K562 (cell line): ENCODE results near the gene PTTG1IP. TPM values are rescaled to one million over a fixed set of nuclear protein-coding genes. Genes with fewer than 3 reads are reported as not detected.

Experiments used
- ATAC-seq: fragments of 200-7000 bp; cut with Tn5 transposase; 3 replicates; pipeline ENCODE4 v1.9.1; 2020; ENCODE audit warnings: moderate library complexity
- BruUV-seq: library from RNA; stranded (reverse); fragments of 400-500 nt; replicated peaks from 2 replicates; lab custom pipeline; 2021; lab: Mats Ljungman, UMichigan
- CTCF ChIA-PET: fragments of 300-600 bp; formaldehyde crosslinking; extraction: SDS; loops from one replicate; lab custom pipeline; 2021; ENCODE audit warnings: low intra/inter-chr PET ratio; lab: Yijun Ruan, JAX
- POLR2A ChIA-PET: fragments of 300-600, 350-650 bp; sonication (Branson Sonifier 250); formaldehyde crosslinking; extraction: SDS; loops from one replicate; lab custom pipeline; 2021; ENCODE audit warnings: antibody characterized with exemption, inconsistent platforms; lab: Yijun Ruan, JAX
- DNase-seq, 4 experiments: peaks; one replicate each; pipeline versions ENCODE4 v3.0.0 to v3.0.0-alpha.2; 2011 to 2018; ENCODE audit warnings: low spot score in 3 of 4, mixed read lengths in 3 of 4; ENCODE audit errors: extremely low read depth in 1 of 4
- FAIRE-seq: peaks from 2 replicates; lab custom pipeline; 2011; peaks lifted over from hg19 to GRCh38; lab: Jason Lieb, UNC
- H2AFZ ChIP-seq: 2 replicates; pipeline ENCODE4 v1.6.0; 2011; ENCODE audit warnings: low read depth, low read length, control low read depth, inconsistent platforms
- H3K27ac ChIP-seq: fragments of 200-600 bp; 3 replicates; pipeline ENCODE4 v1.8.0; 2011; ENCODE audit warnings: low read depth, mild to moderate bottlenecking, control low read depth, inconsistent platforms, low read length, moderate library complexity, mixed read lengths; ENCODE audit errors: extremely low read depth
- H3K27me3 ChIP-seq, 2 experiments: fragments of 300-600 bp in 1 of 2; 2 replicates in 1 of 2; 3 replicates in 1 of 2; pipeline versions ENCODE4 v1.6.0 to v1.8.0; 2011; ENCODE audit warnings: inconsistent platforms in 2 of 2, low read length in 2 of 2, mild to moderate bottlenecking in 1 of 2, mixed read lengths in 1 of 2, moderate library complexity in 1 of 2; ENCODE audit not compliant: control insufficient read depth in 2 of 2, insufficient read depth in 2 of 2
- H3K36me3 ChIP-seq: fragments of 300-600 bp; 3 replicates; pipeline ENCODE4 v1.8.0; 2011; ENCODE audit warnings: mild to moderate bottlenecking, low read length, inconsistent platforms; ENCODE audit not compliant: control insufficient read depth, insufficient read depth
- H3K4me1 ChIP-seq, 2 experiments: fragments of 200-600 bp in 1 of 2; replicated peaks in 1 of 2; 2 replicates in 1 of 2; 3 replicates in 1 of 2; pipeline versions ENCODE4 v1.5.1 to v1.8.0; 2011; ENCODE audit warnings: inconsistent platforms in 2 of 2, low read length in 2 of 2, mild to moderate bottlenecking in 1 of 2, mixed read lengths in 1 of 2, moderate library complexity in 1 of 2; ENCODE audit not compliant: control insufficient read depth in 2 of 2, insufficient read depth in 2 of 2
- H3K4me2 ChIP-seq: 2 replicates; pipeline ENCODE4 v1.6.1; 2011; ENCODE audit warnings: low read length, control low read depth, inconsistent platforms, mixed read lengths; ENCODE audit not compliant: insufficient read depth
- H3K4me3 ChIP-seq: fragments of 200-600 bp; sonication (generic), shearing (Covaris generic); 2 replicates; pipeline ENCODE4 v1.5.1; 2016; ENCODE audit warnings: control low read depth, inconsistent platforms
- H3K79me2 ChIP-seq: fragments of 200-600 bp; 3 replicates; pipeline ENCODE4 v1.8.0; 2011; ENCODE audit warnings: low read length, inconsistent platforms; ENCODE audit not compliant: control insufficient read depth, insufficient read depth
- H3K9ac ChIP-seq, 2 experiments: 2 replicates each; pipeline versions ENCODE4 v1.6.0 to v1.6.1; 2011; ENCODE audit warnings: low read depth in 2 of 2, low read length in 2 of 2, control low read depth in 1 of 2, inconsistent platforms in 1 of 2, mild to moderate bottlenecking in 1 of 2, mixed read lengths in 1 of 2; ENCODE audit not compliant: insufficient read depth in 1 of 2
- H3K9me1 ChIP-seq: one replicate; pipeline ENCODE4 v1.6.0; 2011; ENCODE audit warnings: inconsistent platforms, mild to moderate bottlenecking, low read length, moderate library complexity; ENCODE audit not compliant: control insufficient read depth, insufficient read depth
- H3K9me3 ChIP-seq: replicated peaks from 2 replicates; pipeline ENCODE4 v1.5.1; 2011; ENCODE audit warnings: low read depth, low read length, inconsistent platforms; ENCODE audit not compliant: control insufficient read depth, insufficient read depth
- H4K20me1 ChIP-seq: replicated peaks from 2 replicates; pipeline ENCODE4 v1.6.1; 2011; ENCODE audit warnings: low read length, inconsistent platforms, mixed read lengths; ENCODE audit not compliant: control insufficient read depth, insufficient read depth
- HNRNPK ChIP-seq: fragments of 200-400 bp; formaldehyde crosslinking; IDR thresholded peaks from one replicate; pipeline ENCODE4 v1.6.1; 2018; ENCODE audit warnings: mild to moderate bottlenecking, low read depth, low read length; ENCODE audit not compliant: poor library complexity, severe bottlenecking
- MBD1 ChIP-seq: fragments of 250-450 bp; sonication (Bioruptor Pico); IDR thresholded peaks from 2 replicates; pipeline ENCODE4 v1.8.0; 2022; ENCODE audit warnings: inconsistent platforms
- MTA2 ChIP-seq: fragments of 450-650 bp; IDR thresholded peaks from 2 replicates; pipeline ENCODE4 v1.6.1; 2016; ENCODE audit warnings: low read depth
- NFIX ChIP-seq: fragments of 250-450 bp; sonication (Bioruptor Pico); IDR thresholded peaks from 2 replicates; pipeline ENCODE4 v1.4.0; 2020; ENCODE audit warnings: low read depth, mild to moderate bottlenecking, moderate library complexity
- PKNOX1 ChIP-seq: fragments of 450-650 bp; IDR thresholded peaks from 2 replicates; pipeline ENCODE4 v1.6.1; 2016
- SMAD2 ChIP-seq: fragments of 150-350 bp; IDR thresholded peaks from 2 replicates; pipeline ENCODE4 v1.6.1; 2014; ENCODE audit warnings: low read depth, mild to moderate bottlenecking, low read length
- SPI1 ChIP-seq: IDR thresholded peaks from 2 replicates; pipeline ENCODE4 v1.6.1; 2011; ENCODE audit warnings: low read depth, low read length, control low read depth, borderline replicate concordance
- ZFX ChIP-seq: sonication (generic); formaldehyde crosslinking; IDR thresholded peaks from 2 replicates; pipeline ENCODE4 v1.8.0; 2022; ENCODE audit warnings: mild to moderate bottlenecking, missing genetic modification reagents, moderate library complexity
- ZNF280B ChIP-seq: fragments of 250-450 bp; sonication (Bioruptor Pico); IDR thresholded peaks from 2 replicates; pipeline ENCODE4 v1.5.1; 2021; ENCODE audit warnings: mild to moderate bottlenecking
- WGBS: fragments of 100-300 bp; shearing (Covaris generic); methylation state at CpG from one replicate; pipeline ENCODE4 v1.1.6; 2016; ENCODE audit warnings: low coverage, mixed read lengths; ENCODE audit not compliant: insufficient coverage; ENCODE audit errors: missing lambda C conversion rate; 5-methylcytosine and 5-hydroxymethylcytosine counted together
- in situ Hi-C: fragments of 300-500 bp; cut with MboI; formaldehyde crosslinking; loops from 4 replicates; pipeline ENCODE4 v1.15.0; 2018; ENCODE audit warnings: inconsistent platforms, mixed read lengths
- intact Hi-C: fragments of 100-400 bp; cut with micrococcal nuclease; formaldehyde crosslinking; loops from 2 replicates; pipeline ENCODE4 v1.14.2; 2022
- polyA plus RNA-seq, 8 experiments: library from polyadenylated mRNA; depleted of rRNA in 4 of 8; stranded (reverse) in 5 of 8; unstranded in 3 of 8; fragments of >200 nt; fragmentation: Nextera tagmentation in 2 of 8; fragmentation: Illumina TruSeq in 1 of 8; extraction: Ambion mirVana in 2 of 8; extraction: Trizol in 1 of 8; gene quantifications; 2 replicates each; pipeline versions ENCODE4 v1.2.1 to v1.2.3, GENCODE V29; 2011 to 2014; ENCODE audit warnings: inconsistent platforms in 1 of 8, missing spikeins in 1 of 8
- total RNA-seq, 7 experiments: library from RNA; depleted of rRNA in 6 of 7; stranded (reverse); fragments of >200 nt in 6 of 7; fragmentation: Illumina TruSeq in 2 of 7; extraction: Trizol in 2 of 7; gene quantifications; 2 replicates each; pipeline versions ENCODE4 v1.2.1 to v1.2.3, GENCODE V29; 2011 to 2021; ENCODE audit warnings: low replicate concordance in 1 of 7

The PTTG1IP gene
- total and polyA plus RNA-seq, 9 of the 15 experiments (the other 6 are each of a cell fraction or from before 2014, with no cell fraction given) = 5.0 to 99.3 (median 82.4) TPM

GRCh38 chr21:44916965-44917364 lies 43.5 kb upstream of the PTTG1IP start (continued):
- TF ChIP-seq PKNOX1 (no peak), SMAD2 (no peak), ZFX (CRISPR knock-in tag) (no peak)

- Histone ChIP-seq H3K36me3 (no peaks in the 10 kb centered on the region), H3K4me1 (peaks cover 0 to 46% of the 10 kb centered on the region in 2 experiments; a peak in 2 of 5 replicates), H3K27me3 (peaks cover 3 to 33% of the 10 kb centered on the region in 2 experiments; a peak in 4 of 5 replicates), H4K20me1 (no peaks in the 10 kb centered on the region; the same call in 1 of the 2 replicates), H3K9me1 (no peaks in the 10 kb centered on the region), H3K9ac (no peak overlapping the region), H2AFZ (0 out of 2 replicates have a peak overlapping the region, but pooled peaks have one; percentile 30), H3K79me2 (no peaks in the 10 kb centered on the region), H3K4me2 (no peak overlapping the region), H3K9me3 (no peaks in the 10 kb centered on the region), H3K27ac (no peak overlapping the region), H3K4me3 (no peak overlapping the region)
- ATAC-seq (no peak), FAIRE-seq (no peak), DNase-seq (no peak)
- intact Hi-C loops = no loop called here
- CTCF ChIA-PET = interaction anchor here (1.3 kb wide), 1 partner anchor 121 kb away, joined by 4 read pairs; no protein-coding TSS in a partner anchor
- POLR2A ChIA-PET = interaction anchor here (0.6 kb wide), 1 partner anchor 881 kb away, joined by 3 read pairs; no protein-coding TSS in a partner anchor
- WGBS = 50% methylated on average over 17 of the region's 18 CpGs
- no TSS peak for BruUV-seq
- in situ Hi-C loops = no loop called here
- TF ChIP-seq SPI1 = peak; percentile 33; the same call in 1 of the 2 replicates
- no peak for TF ChIP-seq ZNF280B (CRISPR knock-in tag)
- TF ChIP-seq MBD1 (CRISPR knock-in tag) = no peak
- no peak for TF ChIP-seq NFIX (CRISPR knock-in tag)
- TF ChIP-seq MTA2 = no peak
- no peak for TF ChIP-seq HNRNPK
These were observed 40.8 kb upstream of the PTTG1IP start for GRCh38 chr21:44914176-44914874.
